Cerebellar nuclear complex (tissue), 1 donor: ENCODE data around the gene PDILT.

Experiments used
- DNase-seq, 2 experiments: peaks; one replicate each; lab custom pipeline; 2025; lab: John Stamatoyannopoulos, UW

The PDILT gene

DNA sequence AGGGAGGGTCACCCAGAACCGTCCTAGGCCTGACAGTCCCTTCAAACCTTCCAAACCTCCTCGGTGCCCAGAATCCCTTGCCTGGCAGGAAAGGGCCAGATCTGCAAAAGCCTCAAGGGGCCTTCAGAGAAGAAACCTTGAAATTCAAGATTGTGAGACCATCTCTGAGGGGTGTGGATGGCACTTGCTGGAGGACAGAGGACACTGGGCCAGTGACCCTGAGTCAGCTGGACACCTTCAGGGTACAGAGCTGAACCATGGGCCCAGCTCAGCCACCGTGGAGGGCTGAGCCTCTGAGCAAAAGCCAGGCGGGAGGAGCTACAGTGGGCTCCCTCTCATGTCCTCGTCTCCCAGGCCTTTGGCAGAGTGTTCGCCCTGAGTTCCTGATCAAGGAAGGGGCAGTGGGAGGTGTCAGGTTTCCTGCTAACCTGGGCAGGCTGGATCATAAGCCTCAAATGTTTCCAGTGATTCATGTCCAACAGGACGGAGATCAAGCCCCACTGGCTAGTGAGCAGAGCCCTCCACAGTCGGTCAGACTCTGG, 3.0 kb downstream of the PDILT start:
- DNase-seq: no peak

DNA sequence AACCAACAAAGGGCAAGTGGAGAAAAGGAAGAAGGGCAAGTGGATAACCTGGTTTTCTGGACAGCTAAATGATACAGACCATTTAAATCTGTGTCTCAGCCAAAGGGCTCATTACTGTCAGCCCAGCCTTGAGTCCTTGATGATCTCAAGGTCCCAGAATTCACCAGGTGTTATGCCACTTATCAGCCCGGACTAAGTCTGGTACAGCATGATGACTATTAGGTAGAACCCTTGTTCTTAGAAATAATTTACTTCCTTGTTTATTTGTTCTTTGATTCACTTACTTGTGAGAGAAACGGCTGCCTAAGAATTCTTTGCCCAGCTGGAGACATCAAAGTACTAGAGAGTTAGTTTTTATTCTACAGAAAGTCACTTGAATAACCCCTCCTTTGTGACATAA, 3.5 kb downstream of the PDILT start:
- DNase-seq: no peak

DNA sequence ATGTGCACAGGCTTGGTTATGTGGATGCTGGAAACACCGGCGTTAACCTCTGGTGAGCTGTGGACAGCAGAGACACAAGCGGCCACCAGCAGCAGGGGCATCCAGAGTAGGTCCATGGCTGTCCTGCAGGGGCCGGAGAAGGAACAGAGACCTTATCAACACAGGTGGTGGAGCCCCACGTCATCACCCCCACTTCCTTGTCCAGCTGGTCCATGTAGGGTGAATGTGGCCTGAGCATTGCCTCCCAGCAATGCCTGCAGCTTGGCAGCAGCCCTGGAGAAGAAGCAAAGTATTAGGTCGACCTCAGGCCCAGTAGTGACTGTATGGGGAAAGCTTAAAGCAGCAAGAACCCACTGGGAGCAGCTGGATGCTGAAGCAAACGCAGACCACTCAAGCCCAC, 5.4 kb downstream of the PDILT start:
- DNase-seq: no peak

DNA sequence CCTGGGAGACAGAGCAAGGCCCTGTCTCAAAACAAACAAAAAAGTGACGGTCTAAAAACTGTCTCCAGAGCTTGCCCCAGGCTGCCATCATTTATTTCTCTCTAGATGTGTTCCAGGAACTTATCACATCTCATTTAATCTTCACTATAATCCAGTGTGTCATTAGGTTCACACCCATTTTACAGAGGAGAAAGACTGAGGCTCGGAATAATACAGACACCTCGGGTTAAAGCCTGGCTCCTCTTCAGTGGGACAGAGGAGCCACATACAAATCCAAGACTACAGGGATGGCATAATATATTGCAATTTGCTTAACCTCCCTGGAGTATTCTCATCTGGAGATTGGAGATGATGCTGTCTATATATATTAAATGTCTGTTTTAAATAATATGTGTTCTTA, 5.9 kb downstream of the PDILT start:
- DNase-seq: no peak

DNA sequence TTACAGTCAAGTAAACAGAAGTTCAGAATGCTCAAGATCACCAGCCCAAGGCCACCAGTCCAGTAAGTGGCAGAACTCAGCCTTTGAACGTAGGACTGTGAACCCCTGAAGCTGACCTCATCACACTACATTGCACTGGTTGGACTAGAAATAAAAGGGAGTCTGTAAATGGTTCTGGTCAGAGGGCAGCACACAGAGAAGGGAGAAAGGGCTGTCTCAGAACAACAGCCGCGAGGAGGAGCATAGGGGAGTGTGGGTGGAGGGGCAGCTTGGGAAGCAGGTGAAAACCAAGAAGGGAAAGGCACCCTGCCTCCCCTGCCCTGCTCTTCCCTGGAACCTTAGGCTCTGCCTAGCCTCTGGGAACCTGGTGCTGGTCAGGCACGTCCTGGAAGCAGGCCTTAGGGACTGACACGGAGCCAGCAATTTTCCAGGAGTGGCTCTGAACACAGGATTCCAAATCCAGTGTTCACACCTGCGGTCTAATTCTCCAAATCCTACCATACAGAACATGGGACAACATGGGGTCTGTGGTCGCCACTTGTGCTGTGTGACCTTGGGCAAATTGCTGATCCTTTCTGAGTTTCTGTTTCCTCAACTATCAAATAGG, 7.0 kb downstream of the PDILT start:
- no peak for DNase-seq

DNA sequence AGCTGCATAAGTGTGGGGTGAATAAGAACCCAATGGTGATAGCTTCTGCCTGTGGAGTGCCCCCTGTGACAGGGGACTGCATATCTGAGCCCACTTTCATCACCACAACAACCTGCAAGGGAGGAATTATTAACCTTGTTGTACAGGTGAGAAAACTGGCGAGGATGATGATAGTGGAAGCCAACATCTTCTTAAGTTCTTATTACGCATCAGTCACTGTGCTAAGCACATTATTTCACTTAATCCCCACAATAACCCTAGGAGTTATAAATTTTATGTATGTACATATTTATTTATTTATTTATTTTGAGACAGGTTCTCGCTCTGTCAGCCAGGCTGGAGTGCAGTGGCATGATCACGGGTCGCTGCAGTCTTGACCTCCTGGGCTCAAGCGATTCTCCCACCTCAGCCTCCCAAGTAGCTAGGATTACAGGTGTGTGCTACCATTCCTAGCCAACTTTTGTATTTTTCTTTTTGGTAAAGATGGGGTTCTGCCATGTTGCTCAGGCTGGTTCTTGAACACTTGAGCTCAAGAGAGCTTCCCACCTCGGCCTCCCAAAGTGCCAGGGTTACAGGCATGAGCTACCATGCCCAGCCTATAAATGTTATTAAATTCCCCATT, 7.6 kb downstream of the PDILT start:
- no peak for DNase-seq

DNA sequence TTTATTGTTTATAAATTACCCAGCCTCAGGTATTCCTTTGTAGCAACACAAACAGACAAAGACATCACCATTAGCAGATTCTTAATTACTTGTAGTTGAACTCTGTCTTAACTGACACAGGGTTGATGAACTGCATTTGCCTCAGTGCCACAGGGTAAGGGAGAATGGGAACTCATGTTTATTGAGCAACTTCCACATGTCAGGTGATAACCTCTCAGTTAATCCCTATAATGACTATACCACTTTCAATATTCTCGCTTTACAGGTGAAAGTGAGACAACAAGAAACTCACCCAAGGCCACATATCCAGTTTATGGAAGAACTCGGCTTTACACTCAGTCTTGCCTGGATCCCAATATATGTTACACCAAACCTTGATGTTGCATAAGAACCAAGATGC, 8.6 kb downstream of the PDILT start:
- DNase-seq: no peak

DNA sequence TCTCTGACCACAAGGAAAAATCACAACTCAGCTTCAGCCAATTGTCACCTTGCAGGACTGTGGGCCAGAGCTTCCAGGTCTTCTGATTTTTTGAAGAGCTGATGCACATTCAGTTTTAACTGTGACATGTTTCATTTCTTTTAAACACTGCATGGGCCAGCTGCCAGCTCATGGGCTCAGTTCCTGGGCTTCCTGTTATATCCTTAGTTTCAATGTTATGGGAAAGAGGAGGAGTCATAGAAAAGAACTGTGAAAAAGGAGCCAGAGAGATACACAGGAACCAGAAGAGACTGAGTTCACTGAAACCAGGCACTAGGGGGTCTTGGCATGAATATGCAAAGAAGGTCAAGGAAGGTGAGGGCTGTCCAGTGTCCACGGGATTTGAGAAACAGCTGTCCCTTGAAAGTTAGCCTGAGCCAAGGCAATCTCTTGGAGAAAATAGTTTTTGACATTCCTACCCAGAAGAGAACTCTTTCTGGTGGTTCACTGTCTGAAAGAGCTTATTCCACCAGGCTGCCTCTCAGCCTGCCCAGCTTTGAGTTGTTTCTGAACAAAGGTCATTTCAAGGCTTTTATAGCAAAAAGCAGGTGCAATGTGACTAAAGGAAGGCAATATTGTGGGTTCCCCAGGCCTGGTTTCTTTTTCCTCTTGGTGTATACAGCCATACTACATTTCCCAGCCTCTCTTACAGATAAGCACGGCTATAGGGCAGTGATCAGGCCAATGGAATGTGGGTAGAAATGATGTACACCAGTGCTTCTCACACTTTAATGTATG, 10.5 kb downstream of the PDILT start:
- DNase-seq: no peak

DNA sequence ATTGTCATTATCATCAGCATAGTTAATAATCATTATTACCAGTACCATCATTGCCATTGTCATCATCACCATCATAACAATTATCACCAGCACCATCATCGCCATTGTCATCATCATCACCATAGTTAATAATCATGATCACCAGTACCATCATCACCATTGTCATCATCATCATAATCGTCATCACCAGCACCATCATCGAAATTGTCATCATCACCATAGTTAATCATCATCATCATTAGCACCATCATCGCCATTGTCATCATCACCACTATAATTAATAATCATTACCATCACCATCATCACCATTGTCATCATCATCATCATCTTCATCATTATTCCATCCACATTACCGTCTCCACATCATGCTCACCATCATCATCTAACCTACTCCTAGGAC, 13.5 kb downstream of the PDILT start:
- DNase-seq: no peak

DNA sequence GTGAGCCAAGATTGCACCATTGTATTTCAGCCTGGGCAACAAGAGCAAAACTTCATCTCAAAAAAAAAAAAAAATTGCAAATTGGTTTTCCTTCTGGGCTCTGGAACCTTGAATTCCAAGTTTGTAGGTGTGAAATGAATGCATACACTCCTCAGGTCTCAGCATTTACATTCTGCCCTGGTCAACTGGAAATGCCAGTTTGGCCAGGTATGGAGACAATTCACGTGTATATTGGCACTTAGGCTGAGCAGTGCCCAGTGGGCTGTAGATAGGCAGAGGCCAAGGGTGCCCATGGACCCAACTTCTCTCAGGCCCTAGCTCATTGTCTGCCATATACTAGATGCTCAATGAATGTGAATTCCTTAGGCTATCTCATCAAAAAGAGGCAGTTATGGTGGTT, 15.7 kb downstream of the PDILT start:
- no peak for DNase-seq

DNA sequence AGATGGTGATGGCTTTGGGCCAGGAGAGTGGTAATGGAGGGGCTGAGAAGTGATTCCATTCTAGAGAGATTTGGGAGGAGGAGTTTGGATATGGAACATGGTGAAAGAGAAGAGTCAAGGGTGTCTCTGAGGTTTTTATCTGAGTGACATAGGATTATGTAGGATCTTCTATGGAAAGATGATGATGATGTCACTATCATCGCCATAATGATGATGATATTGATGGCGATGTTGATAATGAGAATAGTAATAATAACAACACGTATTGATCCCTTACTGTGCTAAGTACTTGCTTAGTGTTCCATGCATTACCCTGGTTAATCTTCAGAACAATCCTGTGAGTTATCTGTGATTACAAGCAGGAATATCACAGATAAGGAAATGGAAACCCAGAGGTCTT, 16.6 kb downstream of the PDILT start:
- DNase-seq: no peak

DNA sequence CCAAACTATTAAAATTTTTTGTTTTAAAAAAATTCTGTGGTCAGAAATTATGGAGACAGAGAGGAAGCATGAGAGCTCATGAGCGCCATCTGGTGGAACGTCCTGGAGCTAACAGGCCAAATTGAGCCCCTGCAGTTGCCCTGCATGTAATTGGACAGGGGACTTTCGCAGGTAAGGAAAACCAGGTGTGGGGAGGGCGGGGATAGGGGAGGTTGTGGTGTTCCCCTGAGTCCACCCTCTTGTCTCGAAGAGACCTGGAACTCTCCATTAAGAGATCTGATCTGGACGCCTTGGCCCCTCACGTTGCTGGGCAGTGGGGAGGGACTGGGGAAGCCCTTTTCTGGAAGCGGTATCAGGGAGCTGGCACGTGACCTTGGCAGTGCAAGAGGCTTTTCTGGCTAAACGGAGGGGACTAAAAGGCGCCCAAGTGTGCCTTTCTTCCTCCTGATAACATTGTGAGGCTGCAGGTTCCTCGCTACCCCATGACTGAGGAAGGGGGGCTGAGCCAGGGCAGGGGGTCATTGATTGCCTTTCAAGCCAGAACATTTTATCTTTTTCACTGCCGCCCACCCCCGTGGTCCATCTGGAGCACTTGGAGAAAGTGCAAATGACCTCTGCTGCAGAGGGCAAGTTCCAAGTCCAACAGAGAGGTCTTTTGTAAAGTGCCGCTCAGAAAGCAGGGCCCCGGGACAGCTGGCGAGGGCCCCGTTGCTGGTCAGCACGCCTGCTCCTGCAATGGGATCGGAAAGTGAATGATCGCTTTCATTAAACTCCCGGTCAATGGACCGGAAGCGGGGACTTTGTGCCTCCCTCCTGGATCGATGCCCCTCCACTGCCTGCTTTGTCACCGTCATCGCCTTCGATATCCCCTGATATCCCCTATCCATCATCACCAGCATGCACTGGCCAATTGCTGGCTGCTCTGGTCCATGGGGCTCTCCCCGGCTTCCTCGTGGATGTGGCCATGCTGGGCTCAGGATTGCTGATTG, 18.4 kb downstream of the PDILT start:
- no peak for DNase-seq

DNA sequence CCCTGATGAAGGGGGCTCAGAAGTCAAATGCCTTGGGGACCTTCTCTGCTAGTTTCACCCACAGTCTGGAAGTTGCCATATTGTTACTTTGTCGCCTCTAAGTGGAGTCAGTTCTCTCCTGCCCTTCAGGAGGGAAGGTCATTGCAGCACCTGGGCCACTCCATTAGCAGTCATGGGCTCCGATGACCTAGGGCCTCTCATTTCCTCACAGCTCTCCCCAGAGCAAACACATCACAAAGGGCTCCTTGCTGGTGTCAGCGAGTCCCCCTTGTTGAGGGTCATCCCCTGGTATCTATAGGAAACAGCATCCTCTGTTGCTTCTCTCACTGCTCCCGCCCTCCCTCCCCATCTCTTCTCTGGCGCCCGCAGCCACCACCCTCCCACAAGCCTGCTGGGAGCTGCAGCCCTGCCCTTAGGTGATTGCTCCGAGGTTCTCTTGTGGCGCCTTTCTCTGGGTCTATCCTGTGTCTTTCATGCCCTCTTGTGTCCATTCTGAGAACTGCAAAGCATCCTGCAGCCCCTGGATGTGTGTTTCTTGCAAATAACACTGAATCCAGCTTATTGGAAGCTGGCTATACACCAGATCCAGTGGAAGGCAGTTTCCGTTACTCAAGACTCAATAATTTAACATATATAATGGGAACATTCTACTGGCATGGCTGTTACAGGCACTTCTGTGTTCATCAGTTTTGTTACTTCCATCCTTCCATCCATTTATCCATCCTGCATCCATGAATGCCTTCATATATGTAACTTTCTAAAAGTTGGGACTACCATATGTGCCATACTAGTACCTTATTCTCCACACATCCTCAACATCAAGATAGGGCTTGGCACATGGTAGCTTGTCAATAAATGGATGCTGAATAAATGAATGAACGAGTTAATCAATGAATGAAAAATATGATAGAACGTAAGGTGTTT, 21.2 kb downstream of the PDILT start:
- no peak for DNase-seq

DNA sequence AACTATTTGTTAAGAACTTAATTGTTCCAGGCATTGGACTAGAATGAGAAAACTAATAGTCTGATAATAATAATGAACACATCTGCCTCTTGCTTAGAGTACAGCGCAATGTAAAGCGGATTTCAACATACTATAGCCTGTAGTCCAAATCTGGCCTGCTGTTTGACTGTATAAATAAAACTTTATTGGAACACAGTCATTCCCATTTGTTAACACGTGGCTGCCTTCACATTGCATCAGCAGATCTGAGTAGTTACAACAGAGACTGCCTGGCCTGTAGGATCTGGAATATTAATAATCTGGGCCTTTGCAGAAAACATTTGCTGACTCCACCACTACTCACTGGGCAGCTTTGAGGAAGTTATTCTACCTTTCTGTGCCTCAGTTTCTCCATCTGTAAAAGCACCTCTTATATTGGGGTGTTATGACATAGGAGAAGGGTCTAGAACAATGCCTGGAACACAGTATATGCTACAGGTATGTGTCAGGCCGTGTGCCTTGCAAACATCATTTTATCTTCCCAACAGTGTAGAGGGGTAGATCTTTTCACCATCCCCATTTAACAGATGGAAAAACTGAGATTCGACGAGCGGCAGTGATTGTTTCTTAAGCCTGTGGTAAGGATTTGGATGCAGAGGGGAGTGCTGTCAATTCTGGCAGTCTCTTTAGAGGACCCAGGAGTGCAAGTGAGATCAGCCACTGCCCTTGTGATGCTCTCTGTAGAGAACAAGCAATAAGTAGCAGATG, 22.2 kb downstream of the PDILT start:
- no peak for DNase-seq

DNA sequence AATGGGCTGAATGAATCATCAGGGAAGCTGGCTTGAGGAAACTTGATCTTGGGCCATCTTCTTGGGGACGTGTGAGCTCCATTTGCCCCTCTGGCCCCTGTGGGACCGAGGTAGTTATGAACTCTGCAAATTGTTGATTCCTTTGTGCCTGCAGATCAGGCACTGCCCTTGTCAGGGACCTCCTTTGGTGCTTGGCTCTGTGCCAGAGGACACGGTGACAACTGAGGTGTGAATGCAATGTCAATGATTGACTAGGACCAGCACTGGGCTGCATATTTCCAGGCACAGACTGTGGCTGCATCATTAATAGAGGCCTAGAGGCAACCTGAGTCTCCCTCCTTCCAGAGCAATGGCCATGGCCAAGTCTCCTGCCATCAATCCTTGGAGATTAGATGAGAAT, 23.8 kb downstream of the PDILT start:
- no peak for DNase-seq

DNA sequence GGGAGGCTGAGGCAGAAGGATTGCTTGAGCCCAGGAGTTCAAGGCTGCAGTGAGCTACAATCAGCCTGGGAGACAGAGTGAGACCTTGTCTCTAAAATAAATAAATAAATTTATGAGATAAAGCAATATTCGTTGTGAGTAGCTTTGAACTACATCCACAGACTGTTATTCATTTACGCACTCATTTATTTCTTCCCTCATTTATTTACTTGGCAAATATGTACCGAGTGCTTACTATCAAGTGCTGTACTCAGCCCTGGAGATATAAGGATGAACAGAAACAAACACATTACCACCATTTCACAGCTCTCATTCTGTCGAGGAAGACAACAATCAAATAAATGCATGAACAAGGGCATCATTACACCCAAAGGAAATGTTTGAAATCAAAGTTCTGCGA, 27.4 kb downstream of the PDILT start:
- DNase-seq: no peak

DNA sequence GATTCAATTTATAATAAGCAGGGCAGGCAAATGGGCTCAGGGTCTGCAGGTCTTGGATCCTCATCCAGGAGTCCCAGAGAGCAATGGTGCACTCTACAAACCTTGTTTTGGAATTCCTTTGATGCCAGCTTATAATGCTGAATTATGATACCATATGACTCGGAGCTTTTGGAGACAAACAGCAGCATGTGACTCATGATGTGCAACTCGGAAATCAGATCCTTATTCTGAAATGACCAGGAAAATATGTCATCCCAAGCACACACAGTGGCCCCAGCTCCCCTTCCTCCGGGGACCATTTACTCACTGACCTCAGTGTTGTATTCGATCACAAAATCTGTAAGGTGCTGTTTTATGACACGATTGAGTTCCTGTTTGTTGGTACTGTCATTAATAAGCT, 31.8 kb downstream of the PDILT start:
- DNase-seq: no peak

DNA sequence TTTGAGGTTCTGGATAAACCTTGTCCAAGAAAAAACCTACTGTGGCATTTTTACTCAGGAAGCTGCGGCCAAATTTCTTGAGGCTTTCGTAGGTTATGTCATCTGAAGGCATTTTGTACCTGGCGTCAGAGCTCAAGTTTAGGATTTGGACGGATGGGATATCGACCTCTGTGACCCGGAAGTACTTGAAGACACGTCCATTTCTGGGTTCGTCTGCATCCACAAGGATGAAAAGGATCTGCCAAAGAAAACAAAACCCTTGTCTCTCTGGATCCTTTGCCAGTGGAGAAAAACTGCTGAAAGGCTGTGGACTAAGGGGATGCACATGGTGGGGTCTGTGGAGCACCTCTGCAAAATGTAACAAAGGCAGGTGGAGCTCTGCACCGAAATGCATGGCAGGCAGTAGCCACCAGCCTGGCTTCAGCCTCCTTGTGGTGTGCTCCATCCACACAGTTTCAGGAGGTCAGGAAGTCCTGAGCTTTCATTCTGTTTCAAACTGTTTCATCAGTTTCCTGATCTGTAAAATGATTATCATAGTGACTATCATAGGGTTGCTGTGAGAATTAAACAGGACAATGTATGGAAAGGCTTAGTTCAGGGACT, 35.0 kb downstream of the PDILT start:
- DNase-seq: no peak

DNA sequence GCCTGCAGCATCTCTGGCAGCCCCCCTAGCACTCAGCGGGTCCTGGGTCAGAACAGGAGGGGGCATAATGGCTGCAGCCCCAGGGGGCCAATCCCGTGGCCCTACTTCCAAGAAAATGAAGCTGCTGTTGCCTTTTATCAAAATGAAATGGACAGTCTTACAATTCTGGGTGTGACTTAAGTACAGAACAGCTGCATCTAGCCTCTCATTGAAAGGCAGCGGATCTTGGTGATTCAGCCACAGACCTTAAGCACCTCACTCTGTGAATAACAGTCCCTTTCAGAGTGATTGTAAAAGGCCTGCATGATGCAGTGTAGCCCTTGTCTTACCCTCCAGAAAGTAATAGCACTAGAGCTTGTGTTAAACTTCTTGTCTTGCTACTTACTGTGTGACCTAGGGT, 40.5 kb downstream of the PDILT start:
- no peak for DNase-seq

DNA sequence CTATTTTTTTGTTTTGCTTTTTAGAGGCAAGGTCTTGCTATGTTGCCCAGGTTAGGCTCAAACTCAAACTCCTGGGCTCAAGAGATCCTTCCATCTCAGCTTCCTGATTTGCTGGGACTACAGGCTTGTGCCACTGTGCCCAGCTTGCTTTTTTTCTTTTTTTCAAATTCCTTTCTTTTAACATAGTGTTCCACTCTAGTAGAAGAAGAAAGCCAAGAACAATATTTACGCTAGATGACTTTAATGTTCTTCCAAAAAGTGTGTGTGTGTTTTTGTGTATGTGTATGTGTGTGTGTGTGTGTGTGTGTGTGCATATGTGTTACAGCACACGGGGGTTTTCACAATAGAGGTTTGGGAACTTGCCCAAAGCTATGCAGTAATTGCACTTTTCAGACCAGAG, 41.3 kb downstream of the PDILT start:
- DNase-seq: no peak
